GM12892 (cell line): ENCODE results near the gene PLA2G4D.

Experiments
- DNase-seq: peaks from one replicate; pipeline ENCODE4 v3.0.0; 2011; ENCODE audit not compliant: insufficient read length
- FAIRE-seq: peaks from 2 replicates; lab custom pipeline; 2011; peaks lifted over from hg19 to GRCh38; lab: Jason Lieb, UNC
- POLR2A ChIP-seq: IDR thresholded peaks from 2 replicates; pipeline ENCODE4 v1.6.1; 2011; ENCODE audit warnings: low read depth, low read length, control low read depth
- POLR2AphosphoS5 ChIP-seq: IDR thresholded peaks from 2 replicates; pipeline ENCODE4 v1.6.1; 2011; ENCODE audit warnings: low read depth, low read length, control low read depth
- TAF1 ChIP-seq: IDR thresholded peaks from 2 replicates; pipeline ENCODE4 v1.6.1; 2011; ENCODE audit warnings: low read depth, mild to moderate bottlenecking, control low read depth, low read length, borderline replicate concordance

Gene PLA2G4D

GRCh38 chr15:42079401-42079908, 14.9 kb downstream of the PLA2G4D start:
- DNase-seq (no peak), FAIRE-seq (no peak)
- no peak for TF ChIP-seq POLR2A
- TF ChIP-seq TAF1 = no peak
- TF ChIP-seq POLR2AphosphoS5 = no peak

GRCh38 chr15:42078903-42079302, 15.5 kb downstream of the PLA2G4D start:
- no peak for FAIRE-seq
- DNase-seq = no peak
- TF ChIP-seq POLR2AphosphoS5 (no peak), POLR2A (no peak), TAF1 (no peak)

- DNase-seq = no peak
- no peak for FAIRE-seq
- TF ChIP-seq POLR2AphosphoS5 (no peak), POLR2A (no peak), TAF1 (no peak)
Measured at GRCh38 chr15:42077689-42078088, 16.7 kb downstream of the PLA2G4D start.

- DNase-seq = no peak
Measured at GRCh38 chr15:42073418-42073817, 20.9 kb downstream of the PLA2G4D start.

GRCh38 chr15:42072141-42072685, 22.1 kb downstream of the PLA2G4D start:
- FAIRE-seq (no peak), DNase-seq (no peak)
- TF ChIP-seq POLR2AphosphoS5 (no peak), POLR2A (no peak), TAF1 (no peak)

More at GRCh38 chr15:42073418-42073817, 20.9 kb downstream of the PLA2G4D start:
- no peak for FAIRE-seq
- no peak for TF ChIP-seq POLR2AphosphoS5

- TF ChIP-seq POLR2A = no peak
- no peak for TF ChIP-seq POLR2AphosphoS5
- no peak for TF ChIP-seq TAF1
- FAIRE-seq = no peak
- DNase-seq = no peak
Measured at GRCh38 chr15:42071717-42072116, 22.6 kb downstream of the PLA2G4D start.

- TF ChIP-seq POLR2A (no peak), POLR2AphosphoS5 (no peak), TAF1 (no peak)
- DNase-seq (no peak), FAIRE-seq (no peak)
Measured at GRCh38 chr15:42070976-42071350, 23.4 kb downstream of the PLA2G4D start.

GRCh38 chr15:42070279-42070975, 23.9 kb downstream of the PLA2G4D start:
- FAIRE-seq (no peak), DNase-seq (no peak)

GRCh38 chr15:42069496-42070278, 24.7 kb downstream of the PLA2G4D start:
- FAIRE-seq = no peak
- no peak for TF ChIP-seq POLR2AphosphoS5
- no peak for TF ChIP-seq POLR2A
- DNase-seq = no peak

More at GRCh38 chr15:42070279-42070975, 23.9 kb downstream of the PLA2G4D start:
- no peak for TF ChIP-seq TAF1
- TF ChIP-seq POLR2AphosphoS5 = no peak

- DNase-seq = no peak
- no peak for FAIRE-seq
- TF ChIP-seq POLR2AphosphoS5 (no peak), POLR2A (no peak), TAF1 (no peak)
Measured at GRCh38 chr15:42069025-42069424, 25.3 kb downstream of the PLA2G4D start.

GRCh38 chr15:42068601-42069000, 25.8 kb downstream of the PLA2G4D start:
- TF ChIP-seq POLR2A = no peak
- no peak for TF ChIP-seq POLR2AphosphoS5
- no peak for TF ChIP-seq TAF1
- DNase-seq = no peak
- no peak for FAIRE-seq
